ENCODE measurements around the gene FOXF1. TPM values are rescaled to one million over a fixed set of nuclear protein-coding genes. Genes with fewer than 3 reads are reported as not detected.

The FOXF1 gene
- total and polyA plus RNA-seq, 2 of the 13 experiments (the other 11 are each of a cell fraction or from before 2014, with no cell fraction given) = not detected

GRCh38 chr16:86512860-86513470, 2.6 kb downstream of the FOXF1 start:
- no peak for DNase-seq (ENCODE audit: low spot score)
- Histone ChIP-seq H3K36me3 (replicated peaks in 1 of 2; ENCODE audit: control insufficient read depth in 1 of 2, insufficient read depth in 2 of 2, low read length in 2 of 2) (no peaks in the 10 kb centered on the region), H3K27me3 (ENCODE audit: control insufficient read depth in 1 of 2, insufficient read depth in 2 of 2, low read length in 2 of 2) (peaks cover 26 to 88% of the 10 kb centered on the region in 2 experiments), H2AFZ (ENCODE audit: low read length) (no peak overlapping the region), H3K27ac (ENCODE audit: extremely low read length, insufficient read depth, low read length) (no peak overlapping the region), H3K4me3 (replicated peaks in 1 of 3; ENCODE audit: insufficient read depth in 1 of 3, low read depth in 2 of 3, low read length in 3 of 3) (no peak overlapping the region), H3K9me3 (ENCODE audit: low read length) (no peaks in the 10 kb centered on the region), H3K4me1 (ENCODE audit: insufficient read depth, low read length) (peaks cover 3% of the 10 kb centered on the region), H3K79me2 (ENCODE audit: insufficient read depth, low read length) (no peaks in the 10 kb centered on the region), H3K9ac (ENCODE audit: insufficient read depth, low read depth, low read length) (no peak overlapping the region), H4K20me1 (ENCODE audit: insufficient read depth, low read length) (no peaks in the 10 kb centered on the region; the same call in 1 of the 2 replicates), H3K4me2 (ENCODE audit: low read depth, low read length) (no peak overlapping the region)
- no peak for FAIRE-seq
- 15% methylated on average over 27 of the region's 29 CpGs for WGBS (ENCODE audit: low lambda C conversion rate)
- intact Hi-C loops (cut with micrococcal nuclease; ENCODE audit: unreplicated experiment) = no loop called here
- no peak for TF ChIP-seq CBFB (CRISPR knock-in tag; IDR thresholded peaks at IDR 0.05)
- BruUV-seq (replicated peaks) = no TSS peak
- ChIA-PET POLR2A (no interaction called here), CTCF (ENCODE audit: low intra/inter-chr PET ratio, low total read pairs) (no interaction called here)
- in situ Hi-C loops (cut with HindIII; ENCODE audit: extremely low pct_ligation_motif_present, low pct_unique_long_range_greater_than_20kb) = loop anchor here (10.0 to 25.0 kb wide), 2 partner anchors 468 to 701 kb away; no protein-coding TSS in a partner anchor
- no peak for ATAC-seq

GRCh38 chr16:86513471-86514277, 3.3 kb downstream of the FOXF1 start:
- Histone ChIP-seq H3K79me2 (ENCODE audit: insufficient read depth, low read length) (no peaks in the 10 kb centered on the region), H3K27me3 (ENCODE audit: control insufficient read depth in 1 of 2, insufficient read depth in 2 of 2, low read length in 2 of 2) (peaks cover 27 to 88% of the 10 kb centered on the region in 2 experiments), H3K9ac (ENCODE audit: insufficient read depth, low read depth, low read length) (no peak overlapping the region), H3K4me2 (ENCODE audit: low read depth, low read length) (no peak overlapping the region), H3K9me3 (ENCODE audit: low read length) (no peaks in the 10 kb centered on the region), H3K4me3 (replicated peaks in 1 of 3; ENCODE audit: insufficient read depth in 1 of 3, low read depth in 2 of 3, low read length in 3 of 3) (no peak overlapping the region), H2AFZ (ENCODE audit: low read length) (no peak overlapping the region), H3K36me3 (replicated peaks in 1 of 2; ENCODE audit: control insufficient read depth in 1 of 2, insufficient read depth in 2 of 2, low read length in 2 of 2) (no peaks in the 10 kb centered on the region), H3K4me1 (ENCODE audit: insufficient read depth, low read length) (peaks cover 9% of the 10 kb centered on the region), H3K27ac (ENCODE audit: extremely low read length, insufficient read depth, low read length) (no peak overlapping the region), H4K20me1 (ENCODE audit: insufficient read depth, low read length) (no peaks in the 10 kb centered on the region; the same call in 1 of the 2 replicates)
- in situ Hi-C loops (cut with HindIII; ENCODE audit: extremely low pct_ligation_motif_present, low pct_unique_long_range_greater_than_20kb) = loop anchor here (10.0 to 25.0 kb wide), 2 partner anchors 469 to 701 kb away; no protein-coding TSS in a partner anchor
- WGBS (ENCODE audit: low lambda C conversion rate) = 30% methylated on average over 35 of the region's 35 CpGs
- FAIRE-seq (no peak), DNase-seq (ENCODE audit: low spot score) (no peak), ATAC-seq (no peak)
- TF ChIP-seq EZH2 (conservative IDR thresholded peaks at IDR 0.05; ENCODE audit: low read depth, low read length) (peak; percentile 48; the same call in 1 of the 2 replicates), ZNF792 (CRISPR knock-in tag; IDR thresholded peaks at IDR 0.05) (no peak)
- POLR2A ChIA-PET = no interaction called here
- CTCF ChIA-PET (ENCODE audit: low intra/inter-chr PET ratio, low total read pairs) = interaction anchor here (0.6 kb wide), 1 partner anchor 441 kb away, joined by 3 read pairs; no protein-coding TSS in a partner anchor
- BruUV-seq (replicated peaks) = no TSS peak
- intact Hi-C loops (cut with micrococcal nuclease; ENCODE audit: unreplicated experiment) = no loop called here

Data from HepG2 (cell line).